Activated naive CD4-positive, alpha-beta T cell treated with anti-CD3 and anti-CD28 coated beads, Interleukin-2, amount 50 U/mL, for 72 hours (primary cell): Measurements from ENCODE around the gene ZNF565. TPM values are rescaled to one million over a fixed set of nuclear protein-coding genes. Genes with fewer than 3 reads are reported as not detected.

ENCODE experiments used
- ATAC-seq, 2 donors: fragments of 150-1000 bp; cut with Tn5 transposase; 2 replicates each; pipeline ENCODE4 v1.10.0; 2021; ENCODE audit warnings: mild to moderate bottlenecking in 2 of 2, moderate library complexity in 2 of 2
- DNase-seq, 2 donors: peaks; one replicate each; pipeline ENCODE4 v3.0.0; 2021 to 2022; ENCODE audit warnings: low spot score in 2 of 2
- H3K27ac Mint-ChIP-seq, 2 donors: one replicate each; pipeline ENCODE4 v1.8.0; 2022; ENCODE audit warnings: mild to moderate bottlenecking in 2 of 2, mixed read lengths in 2 of 2
- H3K36me3 Mint-ChIP-seq, 2 donors: one replicate each; pipeline ENCODE4 v1.8.0; 2022; ENCODE audit warnings: mixed read lengths in 2 of 2
- H3K9me3 Mint-ChIP-seq, 2 donors: one replicate each; pipeline ENCODE4 v1.8.0; 2022; ENCODE audit warnings: mixed read lengths in 2 of 2
- total RNA-seq, 2 donors: library from RNA; stranded (reverse); gene quantifications; one replicate each; pipeline ENCODE4 v1.2.3, GENCODE V29; 2022

Gene ZNF565
- total RNA-seq, 2 donors from 2014 or later, result 2.6 to 6.4 TPM

DNA sequence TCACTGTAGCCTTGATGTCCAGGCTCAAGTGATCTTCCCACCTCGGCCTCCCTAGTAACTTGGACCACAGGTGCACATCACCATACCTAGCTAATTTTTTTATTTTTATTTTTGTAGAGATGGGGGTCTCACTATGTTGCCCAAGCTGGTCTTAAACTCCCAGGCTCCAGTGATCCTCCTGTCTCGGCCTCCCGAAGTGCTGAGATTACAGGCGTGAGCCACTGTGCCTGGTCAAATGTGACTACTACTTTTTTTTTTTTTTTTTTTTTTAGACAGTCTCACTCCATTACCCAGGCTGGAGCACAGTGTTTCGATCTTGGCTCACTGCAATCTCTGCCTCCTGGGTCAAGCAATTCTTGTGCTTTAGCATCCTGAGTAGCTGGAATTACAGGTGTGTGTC lies 41.6 kb downstream of the ZNF565 start:
- Mint-ChIP-seq H3K27ac (no peak overlapping the region), H3K36me3 (no peaks in the 10 kb centered on the region), H3K9me3 (no peaks in the 10 kb centered on the region)
- ATAC-seq (no peak), DNase-seq (no peak)

DNA sequence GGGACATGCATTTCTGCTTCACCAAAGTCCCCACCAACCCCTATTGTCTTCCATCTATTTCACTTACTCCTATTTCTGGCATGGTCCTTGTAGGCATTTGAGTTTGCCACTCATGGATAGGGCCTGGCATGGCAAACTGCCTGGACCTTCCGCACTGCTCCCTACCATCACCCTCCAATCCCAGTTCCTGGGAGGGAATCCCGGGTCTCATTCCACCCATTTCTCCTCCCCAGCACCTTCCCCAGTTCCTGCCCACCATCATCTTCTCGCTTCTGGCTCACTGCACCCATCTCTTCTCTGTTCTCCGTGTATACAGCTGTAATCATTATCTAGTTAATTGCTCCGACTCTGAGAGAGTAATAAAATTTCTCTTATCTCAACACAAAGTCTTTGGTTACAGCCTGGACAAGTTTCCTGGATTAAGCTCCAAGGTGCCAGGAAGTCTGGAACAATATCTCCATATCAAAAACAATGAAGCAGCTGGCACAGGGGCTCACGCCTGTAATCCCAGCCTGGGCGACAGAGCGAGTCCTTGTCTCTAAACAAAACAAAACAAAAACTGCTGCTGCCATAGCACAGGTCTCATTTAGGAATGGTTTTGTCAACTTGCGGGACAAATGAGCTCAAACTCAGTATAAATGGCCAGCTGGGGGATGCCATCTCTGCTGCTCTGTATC lies 45.2 kb downstream of the ZNF565 start:
- H3K27ac Mint-ChIP-seq, result peak overlapping the region in 1 of 2 donors; percentile 3

DNA sequence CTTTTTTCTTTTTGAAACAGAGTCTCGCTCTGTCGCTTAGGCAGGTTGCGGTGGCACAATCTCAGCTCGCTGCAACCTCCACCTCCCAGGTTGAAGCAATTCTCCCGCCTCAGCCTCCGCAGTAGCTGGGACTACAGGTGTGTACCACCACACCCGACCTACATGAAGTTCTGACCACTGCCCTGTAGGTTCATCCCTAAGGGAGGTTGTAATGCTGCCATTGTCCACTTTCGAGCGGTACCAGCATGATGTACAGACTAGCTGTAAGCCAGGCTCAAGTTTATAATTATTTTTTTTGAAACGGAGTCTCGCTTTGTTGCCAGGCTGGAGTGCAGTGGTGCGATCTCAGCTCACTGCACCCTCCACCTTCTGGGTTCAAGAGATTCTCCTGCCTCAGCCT lies 50.7 kb downstream of the ZNF565 start:
- DNase-seq, result no peak
- no peak for ATAC-seq
- no peak overlapping the region for H3K27ac Mint-ChIP-seq

More for the DNA sequence above, 45.2 kb downstream of the ZNF565 start:
- DNase-seq (no peak), ATAC-seq (no peak)
- no peaks in the 10 kb centered on the region for H3K36me3 Mint-ChIP-seq
- no peaks in the 10 kb centered on the region for H3K9me3 Mint-ChIP-seq

DNA sequence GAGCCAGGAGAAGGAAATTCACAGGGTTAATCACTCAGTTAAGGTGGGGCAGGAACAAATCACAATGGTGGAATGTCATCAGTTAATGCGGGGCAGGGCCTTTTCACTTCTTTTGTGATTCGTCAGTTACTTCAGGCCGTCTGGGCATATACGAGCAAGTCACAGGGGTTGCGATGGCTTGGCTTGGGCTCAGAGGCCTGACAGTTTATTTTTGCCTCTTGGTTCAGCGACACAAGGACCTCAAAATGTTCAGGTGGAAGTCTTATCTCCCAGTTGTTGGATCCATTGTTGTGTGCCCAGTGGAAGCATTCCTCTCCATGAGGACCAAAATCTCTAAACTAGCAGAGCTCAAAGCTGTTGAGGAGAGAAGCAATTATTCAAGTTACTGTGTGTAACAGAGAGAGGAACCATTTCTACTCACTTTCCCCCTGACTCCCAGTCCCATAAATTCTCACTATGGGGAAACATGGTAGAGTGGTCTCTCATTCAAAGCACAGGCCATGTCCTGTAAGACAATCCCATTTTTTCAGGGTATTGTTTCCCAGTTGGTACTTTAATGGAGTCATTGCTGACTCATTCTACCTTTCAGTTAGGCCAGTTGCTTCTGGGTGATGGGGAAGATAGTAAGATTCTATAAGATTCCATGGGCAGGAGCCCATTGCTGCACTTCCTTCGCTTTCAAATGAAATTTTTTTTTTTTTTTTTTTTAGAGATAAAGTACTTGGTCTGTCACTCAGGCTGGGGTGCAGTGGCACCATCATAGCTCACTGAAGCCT lies 53.5 kb downstream of the ZNF565 start:
- no peaks in the 10 kb centered on the region for H3K36me3 Mint-ChIP-seq
- ATAC-seq (no peak), DNase-seq (no peak)
- H3K9me3 Mint-ChIP-seq, result no peaks in the 10 kb centered on the region
- no peak overlapping the region for H3K27ac Mint-ChIP-seq

More for the DNA sequence above, 50.7 kb downstream of the ZNF565 start:
- no peaks in the 10 kb centered on the region for H3K36me3 Mint-ChIP-seq
- H3K9me3 Mint-ChIP-seq, result no peaks in the 10 kb centered on the region

DNA sequence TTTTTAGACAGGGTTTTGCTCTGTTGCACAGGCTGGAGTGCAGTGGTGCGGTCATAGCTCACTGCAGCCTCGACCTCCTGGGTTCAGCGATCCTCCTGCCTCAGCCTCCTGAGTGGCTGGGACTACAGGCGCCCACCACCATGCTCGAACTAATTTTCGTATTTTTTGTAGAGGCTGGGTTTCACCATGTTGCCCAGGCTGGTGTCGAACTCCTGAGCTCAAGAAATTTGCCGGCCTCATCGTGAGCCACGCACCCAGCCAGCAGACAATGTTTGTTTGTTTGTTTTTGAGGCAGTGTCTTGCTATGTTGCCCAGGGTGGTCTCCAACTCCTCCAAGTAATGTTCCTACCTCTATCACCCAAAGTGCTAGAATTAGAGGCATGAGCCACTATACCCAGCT lies 61.3 kb downstream of the ZNF565 start:
- Mint-ChIP-seq H3K36me3 (peaks cover 0 to 14% of the 10 kb centered on the region in 2 donors), H3K27ac (no peak overlapping the region), H3K9me3 (no peaks in the 10 kb centered on the region)
- ATAC-seq, result no peak
- no peak for DNase-seq

DNA sequence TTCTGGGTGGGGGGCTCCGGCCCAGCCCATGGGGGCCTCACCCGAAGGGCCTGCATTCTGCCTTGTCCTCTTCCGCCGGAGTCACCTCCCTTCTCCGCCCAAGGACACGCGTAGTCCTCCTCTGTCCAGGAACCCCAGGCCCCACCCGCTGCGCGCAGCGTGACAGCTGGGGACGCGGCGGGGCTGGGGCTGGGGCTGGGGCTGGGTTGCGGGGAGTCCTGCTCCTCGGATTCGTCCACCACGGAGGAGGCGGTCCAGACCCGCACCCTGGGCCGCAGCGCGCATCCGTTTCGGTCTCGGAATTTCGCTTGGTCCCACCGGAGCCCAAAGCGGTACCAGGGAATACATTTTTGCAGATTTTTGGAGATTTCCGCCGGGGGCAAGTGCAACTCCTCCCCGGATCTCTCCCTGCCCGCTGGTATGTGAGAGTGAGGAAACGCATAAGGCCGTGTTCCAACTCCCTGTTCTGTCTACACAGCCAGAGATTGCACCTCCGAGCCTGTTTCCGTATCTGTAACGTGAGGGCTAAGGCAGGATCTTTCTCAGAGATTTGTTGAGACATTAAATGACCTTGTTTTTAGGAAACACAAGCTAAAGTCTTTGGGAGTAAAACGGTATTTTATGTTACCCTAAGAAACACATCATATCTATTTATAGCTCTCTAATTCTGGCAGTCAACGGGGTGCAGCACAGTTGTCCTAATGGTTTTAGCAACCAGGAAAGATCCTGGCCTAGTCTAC lies 61.9 kb downstream of the ZNF565 start, which contains the start of gene COX7A1:
Gene COX7A1, minus strand, starts transcription at position 96 of the 740 bp plus-strand sequence. Its CDS starts 40 bp downstream, at position 56.
- ATAC-seq (no peak), DNase-seq (no peak)
- Mint-ChIP-seq H3K9me3 (no peaks in the 10 kb centered on the region), H3K27ac (no peak within 1 kb of the TSS), H3K36me3 (peaks cover 0 to 14% of the 10 kb centered on the region in 2 donors)

DNA sequence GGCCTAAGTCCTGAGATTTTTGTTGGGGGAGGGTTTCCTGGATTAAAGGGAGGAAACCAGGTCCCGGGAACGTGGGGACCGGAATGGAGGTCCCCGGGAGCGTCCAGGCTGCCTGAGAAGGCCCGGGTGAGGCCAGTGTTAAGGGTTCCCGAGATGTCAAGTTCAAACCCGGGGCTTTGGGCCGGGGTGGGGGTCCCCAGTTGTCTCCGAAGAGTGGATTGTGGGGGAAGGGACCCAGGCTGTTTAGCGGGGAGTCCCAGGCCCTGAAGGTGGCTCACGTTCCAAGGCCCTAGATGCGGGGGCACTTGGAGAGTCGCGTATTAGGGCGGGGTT lies 62.5 kb downstream of the ZNF565 start:
- DNase-seq (no peak), ATAC-seq (no peak)
- Mint-ChIP-seq H3K9me3 (no peaks in the 10 kb centered on the region), H3K27ac (no peak overlapping the region), H3K36me3 (peaks cover 3 to 18% of the 10 kb centered on the region in 2 donors)

DNA sequence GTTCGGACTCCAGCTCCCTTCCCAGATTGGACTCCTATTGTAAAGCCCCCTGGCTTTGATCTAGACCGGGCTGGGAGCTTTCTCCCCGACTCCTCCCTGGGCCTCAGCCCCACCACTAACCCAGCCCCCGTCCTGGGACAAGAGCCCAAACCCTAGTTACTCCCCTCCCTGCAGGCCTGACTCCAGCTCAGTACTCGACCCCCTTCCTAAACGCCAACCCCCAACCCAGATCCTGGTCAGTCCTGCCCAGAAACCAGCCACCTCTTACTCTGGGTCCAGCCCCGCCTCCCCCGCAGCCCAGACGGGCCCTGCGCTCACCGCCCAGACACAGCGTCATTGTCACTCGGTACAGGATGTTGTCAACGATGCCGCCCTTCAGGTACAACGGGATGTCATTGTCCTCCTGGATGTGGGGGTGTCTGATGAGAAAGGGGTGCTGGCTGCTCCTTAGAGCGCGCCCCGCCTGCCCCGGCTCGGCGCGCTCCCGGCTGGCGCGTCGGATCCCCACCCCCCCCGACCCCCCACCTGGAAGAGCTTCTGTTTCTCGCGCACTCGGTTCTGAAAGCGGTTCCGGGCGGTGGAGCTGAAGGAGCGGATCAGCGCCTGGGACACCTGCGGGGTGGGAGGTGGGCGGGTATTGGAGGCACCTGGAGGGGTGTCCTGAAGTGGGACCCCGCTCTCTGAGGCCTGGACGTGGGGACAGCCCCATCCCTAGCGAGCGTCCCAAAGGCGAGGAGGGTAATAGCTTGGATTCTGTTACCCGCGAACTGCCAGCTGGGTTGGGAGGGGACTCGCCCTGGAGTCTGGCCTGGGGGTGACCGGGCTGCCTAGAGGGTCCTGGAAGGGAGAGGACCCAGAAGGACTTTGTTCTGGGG lies 63.1 kb downstream of the ZNF565 start:
- Mint-ChIP-seq H3K9me3 (no peaks in the 10 kb centered on the region), H3K27ac (no peak overlapping the region), H3K36me3 (peaks cover 9 to 24% of the 10 kb centered on the region in 2 donors)
- DNase-seq, result no peak
- no peak for ATAC-seq

DNA sequence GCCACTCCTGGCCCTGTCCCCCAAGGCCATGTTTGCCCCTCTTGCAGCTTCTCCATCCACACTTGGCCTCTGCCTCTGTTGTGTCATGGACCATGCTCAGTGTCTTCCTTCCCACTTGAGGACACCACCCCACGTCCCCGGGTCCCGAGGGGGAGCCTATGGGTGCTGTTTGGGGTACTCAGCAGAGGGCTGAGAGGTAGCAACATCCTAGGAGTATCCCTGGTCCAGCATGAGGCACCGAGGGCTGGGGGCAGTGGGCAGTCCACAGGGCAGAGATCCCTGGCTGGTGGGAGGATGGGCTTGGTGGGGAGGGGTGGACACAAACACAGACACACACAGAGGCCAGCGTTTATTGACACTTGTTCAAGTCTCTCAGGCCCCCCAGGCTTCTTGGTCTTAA lies 63.9 kb downstream of the ZNF565 start:
- H3K27ac Mint-ChIP-seq, result peak overlapping the region in 1 of 2 donors; percentile 82
- no peaks in the 10 kb centered on the region for H3K9me3 Mint-ChIP-seq
- DNase-seq, result no peak
- ATAC-seq, result no peak
- peaks cover 13 to 28% of the 10 kb centered on the region in 2 donors for H3K36me3 Mint-ChIP-seq

DNA sequence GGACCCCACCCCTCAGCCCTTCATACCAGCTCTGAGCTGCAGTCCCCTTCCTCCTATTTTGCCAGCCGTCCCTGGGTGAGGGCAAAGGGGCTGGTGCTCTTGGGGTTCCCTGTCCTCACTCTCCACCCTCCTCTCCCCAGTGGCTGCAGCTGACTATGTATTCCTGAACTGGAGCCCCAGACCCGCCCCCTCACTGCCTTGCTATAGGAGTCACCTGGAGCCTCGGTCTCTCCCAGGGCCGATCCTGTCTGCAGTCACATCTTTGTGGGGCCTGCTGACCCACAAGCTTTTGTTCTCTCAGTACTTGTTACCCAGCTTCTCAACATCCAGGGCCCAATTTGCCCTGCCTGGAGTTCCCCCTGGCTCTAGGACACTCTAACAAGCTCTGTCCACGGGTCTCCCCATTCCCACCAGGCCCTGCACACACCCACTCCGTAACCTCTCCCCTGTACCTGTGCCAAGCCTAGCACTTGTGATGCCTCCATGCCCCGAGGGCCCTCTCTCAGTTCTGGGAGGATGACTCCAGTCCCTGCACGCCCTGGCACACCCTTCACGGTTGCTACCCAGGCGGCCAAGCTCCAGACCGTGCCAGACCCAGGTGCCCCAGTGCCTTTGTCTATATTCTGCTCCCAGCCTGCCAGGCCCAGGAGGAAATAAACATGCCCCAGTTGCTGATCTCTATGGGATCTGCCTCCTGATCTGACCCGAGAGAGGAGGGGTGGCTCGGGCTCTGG lies 64.6 kb downstream of the ZNF565 start:
- DNase-seq (no peak), ATAC-seq (no peak)
- no peaks in the 10 kb centered on the region for H3K9me3 Mint-ChIP-seq
- peaks cover 13 to 28% of the 10 kb centered on the region in 2 donors for H3K36me3 Mint-ChIP-seq
- H3K27ac Mint-ChIP-seq, result peak overlapping the region in 1 of 2 donors; percentile 82

DNA sequence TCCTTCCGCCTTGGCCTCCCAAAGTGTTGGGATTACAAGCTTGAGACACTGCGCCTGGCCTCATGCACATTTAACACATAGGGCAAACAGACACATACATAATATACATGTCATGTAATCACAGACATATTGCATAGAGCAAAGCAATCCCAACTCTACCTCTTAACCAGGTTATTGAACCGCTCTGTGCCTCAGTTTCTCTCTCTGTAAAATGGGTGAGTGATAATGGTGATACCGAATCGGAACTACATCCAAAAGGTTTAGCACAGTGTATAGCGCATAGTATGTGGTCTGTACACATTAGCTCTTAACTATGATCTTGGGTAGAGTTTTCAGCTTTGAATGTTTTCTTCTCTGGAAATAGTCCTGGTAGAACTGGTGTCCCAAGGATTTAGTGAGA lies 69.8 kb downstream of the ZNF565 start:
- Mint-ChIP-seq H3K36me3 (peaks cover 33 to 43% of the 10 kb centered on the region in 2 donors), H3K9me3 (peaks cover 4 to 5% of the 10 kb centered on the region in 2 donors), H3K27ac (no peak overlapping the region)
- DNase-seq, result no peak
- ATAC-seq, result no peak

DNA sequence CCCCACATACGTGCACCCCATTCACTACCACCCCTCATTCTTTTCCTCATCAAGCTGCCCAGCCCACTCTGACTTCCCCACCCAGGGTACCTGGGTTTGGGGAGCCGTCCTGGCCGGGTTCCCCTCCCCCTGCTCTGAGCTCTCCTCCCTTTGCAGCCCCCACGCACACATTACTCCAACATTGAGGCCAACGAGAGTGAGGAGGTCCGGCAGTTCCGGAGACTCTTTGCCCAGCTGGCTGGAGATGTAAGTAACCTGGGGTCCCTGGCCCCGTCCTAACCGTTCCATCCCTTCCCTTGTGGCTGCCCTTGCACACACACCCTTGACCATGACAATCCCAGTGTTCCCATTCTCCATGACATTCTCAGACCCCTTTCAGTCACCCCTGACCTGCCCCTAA lies 72.0 kb downstream of the ZNF565 start:
- no peak overlapping the region for H3K27ac Mint-ChIP-seq
- H3K36me3 Mint-ChIP-seq, result peaks cover 33 to 39% of the 10 kb centered on the region in 2 donors
- peaks cover 4 to 5% of the 10 kb centered on the region in 2 donors for H3K9me3 Mint-ChIP-seq
- ATAC-seq, result no peak
- no peak for DNase-seq

DNA sequence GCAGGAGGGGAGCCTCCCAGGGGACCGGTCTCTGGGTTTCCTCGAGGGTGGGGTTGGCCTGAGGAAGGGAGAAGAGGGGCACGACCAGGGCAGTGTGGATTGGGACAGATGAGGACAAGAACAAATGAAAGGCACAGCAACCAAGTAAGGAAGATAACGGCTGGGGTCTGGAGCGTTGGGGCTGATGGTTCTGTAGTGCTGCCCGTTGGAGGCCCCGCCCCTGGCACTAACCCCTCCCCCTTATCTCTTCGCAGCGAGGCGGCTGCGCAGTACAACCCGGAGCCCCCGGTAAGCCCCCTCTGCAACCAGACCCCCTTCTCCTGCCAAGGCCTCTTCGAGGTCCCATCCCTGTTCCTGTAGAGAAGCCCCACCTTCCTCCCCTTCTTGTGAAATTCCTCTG lies 72.4 kb downstream of the ZNF565 start:
- Mint-ChIP-seq H3K36me3 (peaks cover 31 to 35% of the 10 kb centered on the region in 2 donors), H3K9me3 (peaks cover 4 to 5% of the 10 kb centered on the region in 2 donors), H3K27ac (peak overlapping the region; percentile 95)
- ATAC-seq, result no peak
- no peak for DNase-seq

DNA sequence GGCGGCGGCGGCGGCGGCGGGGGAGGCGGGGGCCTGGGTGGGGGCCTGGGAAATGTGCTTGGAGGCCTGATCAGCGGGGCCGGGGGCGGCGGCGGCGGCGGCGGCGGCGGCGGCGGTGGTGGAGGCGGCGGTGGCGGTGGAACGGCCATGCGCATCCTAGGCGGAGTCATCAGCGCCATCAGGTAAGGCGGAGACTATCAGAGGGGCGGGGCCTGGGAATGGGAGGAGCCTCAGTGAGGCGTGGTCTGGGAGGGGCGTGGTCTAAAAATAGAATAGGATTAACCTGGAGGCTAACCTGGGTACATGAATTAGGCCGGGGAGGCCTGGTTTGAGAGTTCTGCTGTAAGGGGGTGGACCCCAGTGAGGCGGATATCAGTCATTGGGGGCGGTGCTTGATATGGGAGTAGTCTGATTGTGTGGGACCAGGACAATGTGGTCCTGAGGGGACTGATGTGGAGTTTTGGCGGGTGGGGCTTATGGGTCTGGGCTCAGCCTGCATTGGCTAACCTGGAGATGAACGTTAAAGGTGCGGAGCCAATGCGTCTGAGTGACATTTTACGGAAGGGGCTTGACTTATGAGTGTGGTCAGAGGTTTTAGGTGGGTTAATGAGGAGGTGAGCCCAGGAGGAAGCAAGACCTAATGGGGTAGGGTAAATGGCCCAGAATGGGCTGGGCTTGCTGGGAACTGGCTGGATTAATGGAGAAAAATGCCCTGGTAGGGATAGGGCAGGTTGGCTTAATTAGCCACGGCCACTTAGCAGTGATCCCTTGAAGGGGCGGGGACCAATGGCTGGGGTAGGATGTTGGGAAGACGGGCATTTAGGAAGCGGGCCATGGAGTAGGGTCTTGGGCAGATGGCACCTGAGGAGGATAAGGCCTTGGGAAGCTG lies 73.2 kb downstream of the ZNF565 start:
- H3K36me3 Mint-ChIP-seq, result peaks cover 23 to 28% of the 10 kb centered on the region in 2 donors
- H3K27ac Mint-ChIP-seq, result peak overlapping the region; percentile 95
- peaks cover 4 to 5% of the 10 kb centered on the region in 2 donors for H3K9me3 Mint-ChIP-seq
- DNase-seq (peak; percentile 87 to 95), ATAC-seq (peak; percentile 64 to 79)
